ENCODE measurements around the gene LMNTD2.

LMNTD2 gene, protein sequence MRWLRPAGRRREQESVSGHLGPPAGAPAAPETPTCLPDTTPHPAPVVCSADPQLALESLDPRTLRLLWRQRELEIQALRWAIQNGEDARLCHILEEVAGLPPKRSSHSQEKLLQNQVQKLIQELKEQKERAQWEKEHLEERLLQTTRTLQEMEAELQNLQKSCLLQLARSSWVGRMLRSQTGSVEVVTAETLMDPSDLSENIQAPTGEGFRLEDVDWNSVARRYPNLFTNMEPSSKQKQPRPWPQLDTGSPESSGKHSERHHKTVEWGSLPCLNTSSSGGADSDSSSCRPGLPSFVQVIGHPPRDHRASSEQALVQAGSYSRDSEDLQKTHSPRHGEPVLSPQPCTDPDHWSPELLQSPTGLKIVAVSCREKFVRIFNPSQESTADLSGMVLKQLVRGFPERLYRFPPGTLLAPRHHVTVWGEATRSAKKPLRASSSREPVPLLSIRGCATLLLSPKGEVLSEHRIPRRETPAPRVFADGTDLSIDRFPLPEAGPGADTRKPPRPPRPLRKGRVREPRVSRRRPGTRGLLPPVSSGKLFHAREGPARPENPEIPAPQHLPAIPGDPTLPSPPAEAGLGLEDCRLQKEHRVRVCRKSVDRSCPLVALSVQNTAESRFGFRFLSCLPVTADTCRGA

DNA sequence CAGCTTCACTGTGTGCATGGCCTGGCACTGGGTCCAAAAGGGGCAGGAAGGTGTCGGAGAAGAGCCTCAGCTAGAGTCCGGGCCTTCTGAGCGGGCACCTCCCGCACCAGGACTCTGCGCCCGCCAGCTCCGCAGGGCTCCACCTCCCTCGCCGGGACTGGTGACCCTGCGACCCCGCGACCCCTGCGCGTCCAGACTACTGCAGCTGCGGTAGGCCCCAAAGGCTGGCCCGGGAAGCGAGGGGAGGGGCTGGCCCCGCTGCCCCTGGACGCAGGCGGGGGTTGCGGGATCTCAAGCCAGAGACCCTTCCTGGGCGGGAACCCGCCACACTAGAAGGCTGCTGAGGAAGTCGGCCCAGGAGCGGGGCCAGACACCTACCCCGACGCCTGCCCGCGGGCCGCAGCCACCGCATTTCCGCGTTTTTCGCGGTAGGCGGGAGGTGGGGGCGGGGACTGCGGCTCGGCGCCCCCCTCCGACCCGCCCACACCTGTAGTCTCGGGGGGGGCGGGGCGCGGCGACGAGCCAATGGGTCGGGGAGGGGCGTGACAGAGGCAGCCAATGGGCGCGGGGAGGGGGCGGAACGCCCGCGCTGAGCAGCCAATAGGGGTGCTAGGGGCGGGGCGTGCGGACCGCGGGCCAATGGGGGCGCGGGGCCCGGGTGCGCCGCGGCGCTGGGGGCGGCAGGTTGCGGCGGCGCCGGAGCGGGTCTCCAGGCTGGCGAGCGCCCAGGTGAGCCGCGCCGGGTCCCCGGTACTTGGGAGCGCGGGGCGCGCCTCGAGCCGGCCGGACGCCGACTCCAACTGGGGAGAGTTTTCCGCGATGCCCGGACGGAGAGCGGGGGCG is at the start of gene LMNTD2, which contains the start of gene RASSF7:
Gene LMNTD2, minus strand, starts transcription at position 434 of the 843 bp plus-strand sequence. Its CDS starts 22 bp downstream, at position 412.
Gene RASSF7, plus strand, starts transcription at position 666 of the 843 bp plus-strand sequence. CDS start 799 bp downstream, outside the sequence.
- Histone ChIP-seq H3K9me3 (ENCODE audit: low read depth, low read length) (no peaks in the 10 kb centered on the region), H3K9ac (ENCODE audit: insufficient read length) (peak within 1 kb of the TSS; percentile 67), H3K36me3 (ENCODE audit: insufficient read depth, low read length) (no peaks in the 10 kb centered on the region), H3K27ac (no peak within 1 kb of the TSS), H3K4me3 (peak within 1 kb of the TSS; percentile 87)
- no peak for DNase-seq (ENCODE audit: low read depth, low spot score)
- TF ChIP-seq FOXP2 (optimal IDR thresholded peaks at IDR 0.05; ENCODE audit: control extremely low read depth, extremely low read length, insufficient read depth) (no peak), EZH2 (IDR thresholded peaks at IDR 0.05) (no peak), POLR2AphosphoS5 (IDR thresholded peaks at IDR 0.05; ENCODE audit: borderline replicate concordance, low read depth, low read length) (peak; percentile 63; the same call in 1 of the 2 replicates)

DNA sequence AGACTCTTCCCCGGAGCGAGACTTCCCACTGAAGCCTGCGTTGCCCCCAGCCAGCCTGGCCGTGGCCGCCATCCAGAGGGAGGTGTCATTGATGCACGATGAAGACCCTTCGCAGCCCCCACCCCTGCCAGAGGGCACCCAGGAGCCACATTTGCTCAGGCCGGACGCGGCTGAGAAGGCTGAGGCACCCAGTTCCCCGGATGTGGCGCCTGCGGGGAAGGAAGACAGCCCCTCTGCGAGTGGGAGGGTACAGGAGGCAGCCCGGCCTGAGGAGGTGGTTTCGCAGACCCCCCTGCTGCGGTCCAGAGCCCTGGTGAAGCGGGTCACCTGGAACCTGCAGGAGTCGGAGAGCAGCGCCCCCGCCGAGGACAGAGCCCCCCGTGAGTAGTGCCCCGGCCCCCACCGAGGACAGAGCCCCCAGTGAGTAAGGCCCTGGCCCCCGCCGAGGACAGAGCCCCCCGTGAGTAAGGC is 48.8 kb upstream of the LMNTD2 start:
- no peaks in the 10 kb centered on the region for H3K9me3 ChIP-seq (ENCODE audit: low read depth, low read length)
- TF ChIP-seq POLR2AphosphoS5 (IDR thresholded peaks at IDR 0.05; ENCODE audit: borderline replicate concordance, low read depth, low read length): no peak
- TF ChIP-seq EZH2 (IDR thresholded peaks at IDR 0.05): no peak
- TF ChIP-seq FOXP2 (optimal IDR thresholded peaks at IDR 0.05; ENCODE audit: control extremely low read depth, extremely low read length, insufficient read depth): no peak
- no peak overlapping the region for H3K27ac ChIP-seq
- peaks cover 73% of the 10 kb centered on the region for H3K36me3 ChIP-seq (ENCODE audit: insufficient read depth, low read length)
- no peak overlapping the region for H3K4me3 ChIP-seq
- H3K9ac ChIP-seq (ENCODE audit: insufficient read length): no peak overlapping the region
- no peak for DNase-seq (ENCODE audit: low read depth, low spot score)

DNA sequence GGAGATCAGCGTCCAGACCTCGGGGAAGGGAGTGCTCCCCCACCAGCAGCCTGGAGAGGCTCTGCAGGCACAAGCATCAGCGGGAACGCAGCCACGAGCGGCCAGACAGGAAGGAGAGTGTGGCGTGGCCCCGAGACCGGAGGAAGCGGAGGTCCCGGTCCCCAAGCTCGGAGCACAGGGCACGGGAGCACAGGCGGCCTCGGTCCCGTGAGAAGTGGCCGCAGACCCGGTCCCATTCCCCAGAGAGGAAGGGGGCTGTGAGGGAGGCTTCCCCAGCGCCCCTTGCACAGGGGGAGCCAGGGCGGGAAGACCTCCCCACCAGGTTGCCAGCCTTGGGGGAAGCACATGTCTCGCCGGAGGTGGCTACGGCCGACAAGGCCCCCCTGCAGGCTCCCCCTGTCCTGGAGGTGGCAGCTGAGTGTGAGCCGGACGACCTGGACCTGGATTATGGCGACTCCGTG is 48.3 kb upstream of the LMNTD2 start:
- no peak for DNase-seq (ENCODE audit: low read depth, low spot score)
- Histone ChIP-seq H3K36me3 (ENCODE audit: insufficient read depth, low read length) (peaks cover 79% of the 10 kb centered on the region), H3K4me3 (no peak overlapping the region), H3K27ac (no peak overlapping the region), H3K9me3 (ENCODE audit: low read depth, low read length) (no peaks in the 10 kb centered on the region), H3K9ac (ENCODE audit: insufficient read length) (no peak overlapping the region)
- TF ChIP-seq FOXP2 (optimal IDR thresholded peaks at IDR 0.05; ENCODE audit: control extremely low read depth, extremely low read length, insufficient read depth) (no peak), EZH2 (IDR thresholded peaks at IDR 0.05) (no peak), POLR2AphosphoS5 (IDR thresholded peaks at IDR 0.05; ENCODE audit: borderline replicate concordance, low read depth, low read length) (no peak)

DNA sequence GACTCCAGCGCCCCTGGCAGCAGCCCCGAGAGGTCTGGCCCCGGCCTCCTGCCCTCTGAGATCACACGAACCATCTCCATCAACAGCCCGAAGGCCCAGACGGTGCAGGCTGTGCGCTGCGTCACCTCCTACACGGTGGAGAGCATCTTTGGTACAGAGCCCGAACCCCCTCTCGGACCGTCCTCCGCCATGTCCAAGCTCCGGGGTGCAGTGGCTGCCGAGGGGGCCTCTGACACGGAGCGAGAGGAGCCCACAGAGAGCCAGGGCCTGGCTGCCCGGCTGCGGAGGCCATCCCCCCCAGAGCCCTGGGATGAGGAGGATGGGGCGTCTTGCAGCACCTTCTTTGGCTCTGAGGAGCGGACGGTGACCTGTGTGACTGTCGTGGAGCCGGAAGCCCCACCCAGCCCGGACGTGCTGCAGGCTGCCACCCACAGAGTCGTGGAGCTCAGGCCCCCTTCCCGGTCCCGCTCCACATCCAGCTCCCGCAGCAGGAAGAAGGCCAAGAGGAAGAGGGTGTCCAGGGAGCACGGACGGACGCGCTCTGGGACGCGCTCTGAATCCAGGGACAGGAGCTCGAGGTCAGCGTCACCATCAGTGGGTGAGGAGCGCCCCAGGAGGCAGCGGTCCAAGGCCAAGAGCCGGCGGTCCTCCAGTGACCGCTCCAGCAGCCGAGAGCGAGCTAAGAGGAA is 47.6 kb upstream of the LMNTD2 start:
- DNase-seq (ENCODE audit: low read depth, low spot score): no peak
- Histone ChIP-seq H3K27ac (no peak overlapping the region), H3K4me3 (no peak overlapping the region), H3K9ac (ENCODE audit: insufficient read length) (no peak overlapping the region), H3K9me3 (ENCODE audit: low read depth, low read length) (no peaks in the 10 kb centered on the region), H3K36me3 (ENCODE audit: insufficient read depth, low read length) (peaks cover 81% of the 10 kb centered on the region)
- TF ChIP-seq POLR2AphosphoS5 (IDR thresholded peaks at IDR 0.05; ENCODE audit: borderline replicate concordance, low read depth, low read length) (no peak), EZH2 (IDR thresholded peaks at IDR 0.05) (no peak), FOXP2 (optimal IDR thresholded peaks at IDR 0.05; ENCODE audit: control extremely low read depth, extremely low read length, insufficient read depth) (no peak)

DNA sequence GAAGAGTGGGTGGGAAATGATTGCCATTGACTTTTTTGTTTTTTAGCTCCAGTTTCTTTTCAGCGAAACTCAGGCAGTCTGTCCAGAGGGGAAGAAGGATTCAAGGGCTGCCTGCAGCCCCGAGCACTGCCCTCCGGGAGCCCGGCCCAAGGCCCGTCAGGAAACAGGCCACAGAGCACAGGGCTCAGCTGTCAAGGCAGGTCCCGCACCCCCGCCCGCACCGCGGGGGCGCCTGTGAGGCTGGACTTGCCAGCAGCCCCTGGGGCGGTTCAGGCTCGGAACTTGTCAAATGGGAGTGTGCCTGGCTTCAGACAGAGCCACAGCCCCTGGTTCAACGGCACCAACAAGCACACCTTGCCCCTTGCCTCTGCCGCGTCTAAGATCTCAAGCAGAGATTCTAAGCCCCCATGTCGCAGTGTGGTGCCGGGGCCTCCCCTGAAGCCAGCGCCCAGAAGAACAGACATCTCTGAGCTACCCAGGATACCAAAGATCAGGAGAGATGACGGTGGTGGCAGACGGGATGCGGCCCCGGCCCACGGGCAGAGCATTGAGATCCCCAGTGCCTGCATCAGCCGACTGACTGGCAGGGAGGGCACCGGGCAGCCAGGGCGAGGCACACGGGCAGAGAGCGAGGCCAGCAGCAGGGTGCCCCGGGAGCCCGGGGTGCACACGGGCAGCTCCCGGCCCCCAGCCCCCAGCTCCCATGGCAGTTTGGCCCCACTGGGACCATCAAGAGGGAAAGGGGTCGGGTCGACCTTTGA is 46.7 kb upstream of the LMNTD2 start:
- no peak for TF ChIP-seq FOXP2 (optimal IDR thresholded peaks at IDR 0.05; ENCODE audit: control extremely low read depth, extremely low read length, insufficient read depth)
- TF ChIP-seq POLR2AphosphoS5 (IDR thresholded peaks at IDR 0.05; ENCODE audit: borderline replicate concordance, low read depth, low read length): no peak
- no peak for TF ChIP-seq EZH2 (IDR thresholded peaks at IDR 0.05)
- H3K36me3 ChIP-seq (ENCODE audit: insufficient read depth, low read length): peaks cover 80% of the 10 kb centered on the region
- no peak overlapping the region for H3K9ac ChIP-seq (ENCODE audit: insufficient read length)
- H3K27ac ChIP-seq: 0 out of 2 replicates have a peak overlapping the region, but pooled peaks have one; percentile 25
- no peak for DNase-seq (ENCODE audit: low read depth, low spot score)
- no peak overlapping the region for H3K4me3 ChIP-seq
- no peaks in the 10 kb centered on the region for H3K9me3 ChIP-seq (ENCODE audit: low read depth, low read length)

DNA sequence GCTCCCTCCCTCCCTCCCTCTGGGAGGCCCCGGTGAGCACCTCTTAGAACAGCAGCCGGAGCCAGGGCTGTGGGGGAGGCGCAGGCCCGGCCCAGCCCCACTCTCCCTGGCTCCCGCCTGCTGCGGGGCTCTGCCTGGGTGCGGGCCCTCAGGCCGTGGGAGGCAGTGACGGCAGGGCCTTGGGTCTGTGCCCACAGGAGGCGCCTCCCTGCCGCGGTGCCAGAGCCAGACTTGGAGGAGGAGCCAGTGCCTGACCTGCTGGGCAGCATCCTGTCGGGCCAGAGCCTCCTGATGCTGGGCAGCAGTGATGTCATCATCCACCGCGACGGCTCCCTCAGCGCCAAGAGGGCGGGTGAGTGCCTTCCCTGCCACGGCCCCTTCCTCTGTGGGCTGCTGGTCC is 45.7 kb upstream of the LMNTD2 start:
- no peak for DNase-seq (ENCODE audit: low read depth, low spot score)
- TF ChIP-seq EZH2 (IDR thresholded peaks at IDR 0.05) (no peak), FOXP2 (optimal IDR thresholded peaks at IDR 0.05; ENCODE audit: control extremely low read depth, extremely low read length, insufficient read depth) (no peak), POLR2AphosphoS5 (IDR thresholded peaks at IDR 0.05; ENCODE audit: borderline replicate concordance, low read depth, low read length) (no peak)
- Histone ChIP-seq H3K36me3 (ENCODE audit: insufficient read depth, low read length) (peaks cover 87% of the 10 kb centered on the region), H3K27ac (no peak overlapping the region), H3K9me3 (ENCODE audit: low read depth, low read length) (no peaks in the 10 kb centered on the region), H3K4me3 (no peak overlapping the region), H3K9ac (ENCODE audit: insufficient read length) (no peak overlapping the region)
